Glutamatergic neuron (in vitro differentiated cells): ENCODE measurements around the gene EIF4A3. TPM values are rescaled to one million over a fixed set of nuclear protein-coding genes. Genes with fewer than 3 reads are reported as not detected.

ENCODE experiments used
- DNase-seq: peaks from one replicate; pipeline ENCODE4 v3.0.0; 2022
- H3K27ac Mint-ChIP-seq: one replicate; pipeline ENCODE4 v1.8.0; 2020; ENCODE audit warnings: mild to moderate bottlenecking, mixed read lengths, inconsistent platforms; ENCODE audit not compliant: unreplicated experiment
- H3K27me3 Mint-ChIP-seq: one replicate; pipeline ENCODE4 v1.8.0; 2020; ENCODE audit warnings: mild to moderate bottlenecking, moderate library complexity, mixed read lengths, inconsistent platforms; ENCODE audit not compliant: unreplicated experiment
- H3K36me3 Mint-ChIP-seq: one replicate; pipeline ENCODE4 v1.8.0; 2020; ENCODE audit warnings: mild to moderate bottlenecking, mixed read lengths, inconsistent platforms; ENCODE audit not compliant: unreplicated experiment
- H3K4me1 Mint-ChIP-seq: one replicate; pipeline ENCODE4 v1.8.0; 2020; ENCODE audit warnings: mild to moderate bottlenecking, low read depth, mixed read lengths, inconsistent platforms; ENCODE audit not compliant: unreplicated experiment
- H3K4me3 Mint-ChIP-seq: one replicate; pipeline ENCODE4 v1.8.0; 2020; ENCODE audit warnings: mild to moderate bottlenecking, mixed read lengths, inconsistent platforms; ENCODE audit not compliant: unreplicated experiment
- H3K9me3 Mint-ChIP-seq: one replicate; pipeline ENCODE4 v1.8.0; 2020; ENCODE audit warnings: mild to moderate bottlenecking, moderate library complexity, mixed read lengths, inconsistent platforms; ENCODE audit not compliant: unreplicated experiment
- CTCF ChIP-seq: fragments of 200-600 bp; sonication (generic); IDR thresholded peaks from one replicate; pipeline ENCODE4 v1.5.0; 2021; ENCODE audit not compliant: partially characterized antibody, unreplicated experiment
- long read RNA-seq: library from polyadenylated mRNA; unstranded; transcript quantifications from one replicate; pipeline ENCODE4 v2.0.0, GENCODE V29; 2020; ENCODE audit not compliant: unreplicated experiment
- total RNA-seq: library from RNA; stranded (reverse); fragmentation: NEBNext Ultra II Directional; extraction: Animal tissue kit (Norgen Biotek cat#: 25700); gene quantifications from one replicate; pipeline ENCODE4 v1.2.1, GENCODE V29; 2021; ENCODE audit not compliant: unreplicated experiment

EIF4A3 gene
- total RNA-seq = 110 TPM
- long read RNA-seq, transcript EIF4A3-201 (12 exons, 1,734 nt) = major isoform, 127 of 129 reads
- long read RNA-seq, partial matches to known transcripts = 1 of 129 reads
- long read RNA-seq, other reads (novel, unspliced or antisense) = 0 of 129 reads

DNA sequence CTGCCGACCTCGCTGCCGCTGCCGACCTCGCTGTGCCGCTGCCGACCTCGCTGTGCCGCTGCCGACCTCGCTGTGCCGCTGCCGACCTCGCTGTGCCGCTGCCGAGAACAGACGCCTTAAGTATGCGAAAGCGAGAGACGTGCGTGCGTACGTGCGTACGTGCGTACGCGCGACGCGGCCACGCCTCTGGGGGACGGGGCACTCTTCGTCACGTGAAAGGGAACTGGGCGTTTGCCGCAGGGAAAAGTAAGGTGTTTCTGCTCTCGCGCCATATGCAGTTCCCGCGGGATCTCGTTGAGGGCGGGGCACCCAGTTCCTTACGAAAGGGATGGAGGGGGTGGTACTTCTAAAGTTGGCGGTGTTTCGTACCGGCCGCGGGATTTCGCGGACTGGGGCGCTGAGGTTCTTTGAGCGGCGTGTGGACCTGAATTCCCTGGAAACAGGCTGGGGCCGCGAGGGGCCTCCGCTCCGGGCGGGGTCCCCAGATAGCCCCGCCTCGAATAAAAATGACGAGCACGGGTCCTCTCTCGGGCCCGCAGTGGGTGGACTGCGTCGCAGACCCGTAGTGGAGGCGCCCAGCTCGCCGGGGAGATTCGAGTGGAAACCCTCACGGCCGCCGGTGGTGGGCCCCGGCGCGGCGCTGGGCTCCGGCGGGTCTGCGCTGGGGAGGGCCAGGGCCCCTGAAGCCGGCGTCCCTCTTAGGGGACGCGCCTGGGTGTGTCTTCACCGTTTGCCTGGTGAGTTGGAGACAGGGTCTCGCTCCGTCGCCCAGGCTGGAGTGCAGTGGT, at the start of gene EIF4A3:
EIF4A3 (minus strand) TSS at position 94 of the 788 bp plus-strand sequence. CDS start 167 bp downstream, outside the sequence.
- no peaks in the 10 kb centered on the region for H3K36me3 Mint-ChIP-seq
- peak within 1 kb of the TSS; percentile 93 for H3K27ac Mint-ChIP-seq
- peak; percentile 98 for DNase-seq
- TF ChIP-seq CTCF = no peak
- peaks cover 18% of the 10 kb centered on the region for H3K27me3 Mint-ChIP-seq
- peak within 1 kb of the TSS; percentile 93 for H3K4me3 Mint-ChIP-seq
- peaks cover 18% of the 10 kb centered on the region for H3K4me1 Mint-ChIP-seq
- H3K9me3 Mint-ChIP-seq = peaks cover 19% of the 10 kb centered on the region

- H3K4me1 Mint-ChIP-seq = peaks cover 7% of the 10 kb centered on the region
- H3K9me3 Mint-ChIP-seq = no peaks in the 10 kb centered on the region
- H3K36me3 Mint-ChIP-seq = no peaks in the 10 kb centered on the region
- TF ChIP-seq CTCF = no peak
- peaks cover 8% of the 10 kb centered on the region for H3K27me3 Mint-ChIP-seq
- no peak for DNase-seq
- H3K27ac Mint-ChIP-seq = no peak overlapping the region
- no peak overlapping the region for H3K4me3 Mint-ChIP-seq
These were observed 49.7 kb upstream of the EIF4A3 start for GRCh38 chr17:80196652-80197051.

- H3K27ac Mint-ChIP-seq = no peak overlapping the region
- H3K36me3 Mint-ChIP-seq = no peaks in the 10 kb centered on the region
- peaks cover 9% of the 10 kb centered on the region for H3K4me1 Mint-ChIP-seq
- peaks cover 8% of the 10 kb centered on the region for H3K27me3 Mint-ChIP-seq
- H3K9me3 Mint-ChIP-seq = peaks cover 1% of the 10 kb centered on the region
- DNase-seq = no peak
- peak; percentile 100 for TF ChIP-seq CTCF
- H3K4me3 Mint-ChIP-seq = no peak overlapping the region
These were observed 49.0 kb upstream of the EIF4A3 start for GRCh38 chr17:80195671-80196529.

- H3K27me3 Mint-ChIP-seq = peaks cover 8% of the 10 kb centered on the region
- no peak overlapping the region for H3K4me3 Mint-ChIP-seq
- no peak for TF ChIP-seq CTCF
- peaks cover 1% of the 10 kb centered on the region for H3K9me3 Mint-ChIP-seq
- peaks cover 9% of the 10 kb centered on the region for H3K4me1 Mint-ChIP-seq
- H3K27ac Mint-ChIP-seq = no peak overlapping the region
- no peak for DNase-seq
- H3K36me3 Mint-ChIP-seq = no peaks in the 10 kb centered on the region
These were observed 48.2 kb upstream of the EIF4A3 start for GRCh38 chr17:80195141-80195540.
